Lower leg skin (tissue), 3 donors: ENCODE data around the gene GART.

Source experiments
- CTCF ChIP-seq, 3 donors: fragments of 450-650 bp; IDR thresholded peaks; one replicate each; pipeline ENCODE4 v1.5.1; 2016; ENCODE audit warnings: antibody characterized with exemption in 3 of 3, mild to moderate bottlenecking in 3 of 3, moderate library complexity in 2 of 3
- POLR2A ChIP-seq, 2 donors: fragments of 450-650 bp; IDR thresholded peaks; one replicate each; pipeline ENCODE4 v1.6.1; 2016 to 2017; ENCODE audit warnings: antibody characterized with exemption in 2 of 2, mild to moderate bottlenecking in 1 of 2, moderate library complexity in 1 of 2

GRCh38 chr21:33505833-33506232, 36.1 kb downstream of the GART start:
- no peak for TF ChIP-seq CTCF (IDR thresholded peaks at IDR 0.05)
- TF ChIP-seq POLR2A (IDR thresholded peaks at IDR 0.05) = no peak
